Stimulated activated CD8-positive, alpha-beta memory T cell treated with anti-CD3 and anti-CD28 coated beads, Interleukin-15, amount 100 ng/mL, for 24 hours (primary cell): ENCODE data around the gene RAB11FIP4.
"Not testable (repeated sequence)": the region's sequence is repeated elsewhere in the genome, so short reads cannot be mapped to it uniquely, and the experiment has no call there.

Source experiments
- DNase-seq: peaks from one replicate; pipeline ENCODE4 v3.0.0-alpha.2; 2020; ENCODE audit warnings: low read depth

Gene RAB11FIP4

GRCh38 chr17:31391496-31391949 is at the start of gene RAB11FIP4:
TSS of gene RAB11FIP4 (plus strand) at chr17:31391675. CDS start at chr17:31391853, 178 bp downstream.
- DNase-seq, result no peak

DNA sequence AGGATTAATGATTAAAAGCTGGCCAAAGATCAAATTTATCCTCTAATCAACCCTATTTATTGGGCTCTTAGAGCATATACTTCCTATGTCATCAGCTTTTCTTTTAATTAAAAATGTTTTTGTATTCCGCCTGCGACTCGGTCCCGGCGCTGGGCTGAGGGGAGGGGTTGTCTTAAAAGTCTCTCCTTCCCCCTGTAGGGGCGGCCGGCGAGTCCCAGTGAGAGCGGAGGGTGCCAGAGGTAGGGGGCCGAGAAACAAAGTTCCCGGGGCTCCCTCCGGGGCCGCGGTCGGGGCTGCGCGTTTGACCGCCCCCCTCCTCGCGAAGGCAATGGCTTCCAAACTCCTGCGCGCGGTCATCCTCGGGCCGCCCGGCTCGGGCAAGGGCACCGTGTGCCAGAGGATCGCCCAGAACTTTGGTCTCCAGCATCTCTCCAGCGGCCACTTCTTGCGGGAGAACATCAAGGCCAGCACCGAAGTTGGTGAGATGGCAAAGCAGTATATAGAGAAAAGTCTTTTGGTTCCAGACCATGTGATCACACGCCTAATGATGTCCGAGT is 46.2 kb upstream of the RAB11FIP4 start:
- not testable (repeated sequence) for DNase-seq

DNA sequence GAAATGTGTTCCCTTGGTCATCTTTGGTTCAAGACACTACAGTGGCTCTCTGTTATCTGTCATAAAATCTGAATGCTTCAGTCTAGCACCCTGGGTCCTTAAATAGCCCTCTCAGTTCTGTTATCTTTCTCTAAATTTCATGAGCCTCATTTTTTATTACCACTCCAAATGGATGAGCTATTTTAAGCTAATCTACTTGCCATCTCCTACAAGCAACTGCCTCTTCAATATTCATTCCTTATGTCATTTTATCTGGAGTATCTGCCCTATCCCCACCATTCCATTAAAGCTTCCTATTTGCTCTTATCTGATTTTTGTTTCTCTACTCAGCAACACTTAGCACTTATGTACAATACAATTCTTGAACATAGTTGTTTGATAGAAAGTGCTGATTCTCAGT is 42.0 kb upstream of the RAB11FIP4 start:
- no peak for DNase-seq

- DNase-seq, result no peak
These were observed 35.5 kb upstream of the RAB11FIP4 start for GRCh38 chr17:31355935-31356334.

GRCh38 chr17:31357091-31357490 is 34.4 kb upstream of the RAB11FIP4 start:
- no peak for DNase-seq

- DNase-seq, result no peak
These were observed 33.6 kb upstream of the RAB11FIP4 start for GRCh38 chr17:31357839-31358394.

DNA sequence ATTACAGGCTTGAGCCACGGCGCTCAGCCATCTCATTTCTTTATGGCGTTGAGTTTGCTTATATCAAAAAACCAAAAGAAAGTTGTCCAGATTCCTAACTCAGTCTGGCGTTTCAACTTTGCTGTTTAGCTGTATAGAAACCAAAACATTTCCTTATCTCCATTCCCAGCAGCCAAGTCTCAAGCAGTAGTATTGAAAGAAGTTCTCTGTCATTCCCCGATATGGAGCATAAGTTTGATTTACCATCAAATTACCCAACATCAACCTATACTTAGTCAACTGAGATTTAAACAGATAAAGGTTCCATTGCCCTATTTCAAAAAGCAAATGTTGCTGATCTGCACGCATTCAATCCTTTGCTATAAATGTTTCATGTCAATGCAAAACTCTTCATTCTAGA is 27.5 kb upstream of the RAB11FIP4 start:
- DNase-seq, result no peak

DNA sequence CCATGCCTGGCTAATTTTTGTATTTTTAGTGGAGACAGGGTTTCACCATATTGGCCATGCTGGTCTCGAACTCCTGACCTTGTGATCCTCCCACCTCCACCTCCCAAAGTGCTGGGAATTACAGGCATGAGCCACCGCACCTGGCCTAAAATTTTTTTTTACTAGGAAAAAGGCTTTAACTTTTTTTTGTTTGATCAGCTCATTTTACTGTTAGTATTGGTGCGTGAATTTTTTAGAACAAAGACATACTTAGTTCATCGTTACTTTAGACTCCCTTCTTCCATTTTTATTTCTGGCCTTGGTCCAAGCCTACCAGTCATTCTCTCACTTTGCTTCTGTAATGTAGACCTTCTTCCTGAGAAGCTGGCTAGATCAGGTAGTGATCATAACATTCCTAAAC is 25.4 kb upstream of the RAB11FIP4 start:
- no peak for DNase-seq

- DNase-seq, result no peak
These were observed 22.2 kb upstream of the RAB11FIP4 start for GRCh38 chr17:31369266-31369665.

- DNase-seq, result no peak
These were observed 19.9 kb upstream of the RAB11FIP4 start for GRCh38 chr17:31371511-31372097.

DNA sequence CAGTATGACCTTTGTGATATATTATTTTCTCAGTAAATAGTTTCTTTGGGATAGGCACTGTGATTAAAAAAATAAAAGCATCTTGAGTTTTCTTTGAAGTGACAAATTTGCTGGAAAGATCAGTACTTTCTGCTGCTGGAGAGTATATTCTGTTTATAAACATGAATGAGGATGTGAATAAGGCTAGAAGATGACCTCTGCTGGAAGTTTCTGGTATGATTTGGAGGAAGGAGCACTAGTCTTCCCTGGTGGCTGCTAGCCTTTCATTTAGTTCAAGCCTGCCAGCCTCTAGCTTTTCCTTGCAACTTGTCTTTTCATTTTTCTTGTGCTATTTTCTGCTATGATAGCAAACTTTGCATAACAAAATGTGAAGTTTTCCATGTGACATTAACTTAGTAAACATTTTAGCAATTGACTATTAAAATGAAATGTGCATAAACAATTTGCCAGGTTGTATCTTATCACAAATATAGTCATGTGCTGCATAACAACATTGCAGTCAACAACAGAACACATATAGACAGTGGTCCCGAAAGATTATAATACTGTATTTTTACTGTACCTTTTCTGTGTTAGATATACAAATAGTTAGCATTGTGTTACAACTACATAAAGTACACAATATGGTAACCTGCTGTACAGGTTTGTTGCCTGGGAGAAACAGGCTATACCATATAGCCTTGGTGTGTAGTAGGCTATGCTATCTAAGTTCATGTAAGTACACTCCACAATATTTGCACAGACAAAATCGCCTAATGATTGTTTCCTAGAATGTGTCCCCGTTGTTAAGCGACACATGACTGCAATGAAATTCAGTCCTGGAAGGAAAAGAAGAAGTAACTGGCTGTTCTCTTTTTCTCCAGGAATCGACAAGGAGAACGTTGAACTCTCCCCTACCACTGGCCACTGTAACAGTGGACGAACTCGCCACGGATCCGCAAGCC is 18.1 kb upstream of the RAB11FIP4 start:
- DNase-seq, result no peak

DNA sequence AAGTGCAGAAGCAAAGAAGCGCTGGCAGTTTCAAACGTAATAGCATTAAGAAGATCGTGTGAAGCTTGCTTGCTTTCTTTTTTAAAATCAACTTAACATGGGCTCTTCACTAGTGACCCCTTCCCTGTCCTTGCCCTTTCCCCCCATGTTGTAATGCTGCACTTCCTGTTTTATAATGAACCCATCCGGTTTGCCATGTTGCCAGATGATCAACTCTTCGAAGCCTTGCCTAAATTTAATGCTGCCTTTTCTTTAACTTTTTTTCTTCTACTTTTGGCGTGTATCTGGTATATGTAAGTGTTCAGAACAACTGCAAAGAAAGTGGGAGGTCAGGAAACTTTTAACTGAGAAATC is 17.4 kb upstream of the RAB11FIP4 start:
- no peak for DNase-seq

GRCh38 chr17:31374503-31374902 is 17.0 kb upstream of the RAB11FIP4 start:
- no peak for DNase-seq

DNA sequence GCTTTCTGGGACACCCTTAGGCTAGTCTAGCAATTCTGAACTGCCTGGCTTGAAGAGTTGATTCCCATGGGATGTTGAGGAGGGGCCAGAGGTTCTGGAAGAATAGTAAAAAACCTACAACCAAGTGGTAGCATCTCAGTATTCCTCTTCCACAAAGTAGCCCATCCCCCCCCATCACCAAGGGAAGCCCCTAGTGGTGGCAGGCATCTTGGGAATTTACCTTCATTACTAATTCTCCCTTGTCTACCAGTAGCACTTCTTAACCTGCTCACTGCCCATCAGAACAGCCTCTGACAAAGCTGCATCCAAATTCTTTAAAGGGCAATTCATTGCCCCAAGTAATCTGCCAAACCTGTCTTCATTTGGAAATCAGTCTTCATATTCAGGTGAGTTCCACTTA is 12.8 kb upstream of the RAB11FIP4 start:
- no peak for DNase-seq

- no peak for DNase-seq
These were observed 11.8 kb upstream of the RAB11FIP4 start for GRCh38 chr17:31379597-31380205.

DNA sequence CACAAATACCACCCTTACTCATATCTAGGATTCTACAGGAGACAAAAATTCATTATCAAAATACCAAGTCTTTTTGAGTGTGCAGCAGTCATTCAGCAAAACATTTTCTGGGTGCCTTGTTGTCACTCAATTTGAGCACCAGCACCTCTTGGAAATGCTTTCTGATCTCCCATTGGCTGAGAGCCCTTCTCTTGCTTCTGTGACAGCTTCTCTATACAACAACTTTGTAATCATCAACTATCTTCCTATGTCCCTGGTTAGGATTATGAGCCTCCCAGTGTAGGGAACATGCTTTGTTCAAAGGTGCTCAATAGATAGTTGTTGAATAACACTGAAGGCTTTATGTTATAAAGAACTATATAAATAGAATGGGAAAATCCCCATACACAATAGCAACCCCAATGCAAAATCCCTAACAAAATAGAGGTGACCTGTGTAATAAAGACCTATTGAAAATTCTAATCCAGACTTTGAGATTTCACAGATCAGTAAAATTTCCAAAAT is 10.3 kb upstream of the RAB11FIP4 start:
- DNase-seq, result no peak

DNA sequence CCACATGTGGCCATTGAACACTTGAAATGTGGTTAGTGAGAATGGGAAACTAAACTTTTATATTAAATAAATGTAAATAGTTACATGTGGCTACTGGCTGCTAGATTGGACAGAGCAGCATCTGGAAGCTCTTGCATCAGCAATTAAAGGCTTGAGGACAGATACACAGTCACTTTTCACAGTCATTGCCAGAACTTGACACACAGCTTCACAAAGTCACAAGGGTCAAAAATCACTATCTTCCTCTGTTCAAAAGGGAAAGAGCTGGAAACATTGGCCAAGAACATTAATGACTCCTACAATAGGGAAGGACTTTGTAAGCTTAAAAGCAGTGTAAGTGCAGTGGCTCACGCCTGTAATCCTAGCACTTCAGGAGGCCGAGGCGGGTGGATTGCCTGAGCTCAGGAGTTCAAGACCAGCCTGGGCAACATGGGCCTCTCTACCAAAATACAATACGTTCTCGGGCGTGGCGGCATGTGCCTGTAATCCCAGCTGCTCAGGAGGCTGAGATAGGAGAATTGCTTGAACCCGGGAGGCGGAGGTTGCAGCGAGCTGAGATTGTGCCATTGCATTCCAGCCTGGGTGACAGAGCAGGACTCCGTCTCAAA is 8.7 kb upstream of the RAB11FIP4 start:
- not testable (repeated sequence) for DNase-seq

GRCh38 chr17:31383488-31383887 is 8.0 kb upstream of the RAB11FIP4 start:
- not testable (repeated sequence) for DNase-seq

DNA sequence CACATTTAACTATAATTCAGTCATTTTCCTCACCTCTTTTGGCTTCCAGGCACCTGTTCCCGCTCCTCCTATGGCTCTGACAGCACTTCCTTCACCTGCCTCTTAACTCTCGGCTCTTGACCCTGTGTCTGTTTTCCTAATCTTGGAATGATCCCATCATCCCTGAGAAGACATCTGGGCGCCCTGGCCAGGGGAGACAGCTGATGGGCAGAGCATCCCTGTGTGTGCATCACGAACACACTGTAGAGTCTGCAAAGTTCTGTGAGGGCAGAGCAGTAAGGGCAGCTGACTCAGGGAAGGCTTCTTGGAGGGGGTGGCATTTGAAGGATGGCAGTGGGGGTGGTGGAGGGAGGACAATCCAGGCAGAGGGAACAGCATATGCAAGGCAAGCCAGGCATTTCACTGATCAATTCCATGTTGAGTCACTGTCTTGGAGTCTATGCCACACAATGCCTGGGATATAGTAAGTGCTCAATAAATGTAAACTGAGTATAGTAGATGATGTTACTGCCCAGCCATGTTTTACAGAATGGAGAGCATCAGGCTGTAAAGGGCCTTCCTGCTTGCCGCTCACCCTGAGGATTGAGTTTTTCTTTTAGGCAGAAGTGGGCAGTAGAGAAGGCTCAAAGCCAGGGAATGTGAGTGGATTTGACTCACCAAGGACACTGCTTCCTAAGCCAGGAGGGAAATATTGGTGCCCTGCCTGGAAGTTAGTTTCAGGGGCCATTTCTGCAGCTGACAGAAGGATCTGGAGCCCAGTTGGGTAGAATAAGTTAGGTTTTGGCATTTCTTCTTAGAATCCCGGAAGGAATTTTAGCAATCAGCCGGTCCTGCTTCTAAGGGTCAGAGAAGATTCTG is 5.8 kb upstream of the RAB11FIP4 start:
- DNase-seq, result no peak

DNA sequence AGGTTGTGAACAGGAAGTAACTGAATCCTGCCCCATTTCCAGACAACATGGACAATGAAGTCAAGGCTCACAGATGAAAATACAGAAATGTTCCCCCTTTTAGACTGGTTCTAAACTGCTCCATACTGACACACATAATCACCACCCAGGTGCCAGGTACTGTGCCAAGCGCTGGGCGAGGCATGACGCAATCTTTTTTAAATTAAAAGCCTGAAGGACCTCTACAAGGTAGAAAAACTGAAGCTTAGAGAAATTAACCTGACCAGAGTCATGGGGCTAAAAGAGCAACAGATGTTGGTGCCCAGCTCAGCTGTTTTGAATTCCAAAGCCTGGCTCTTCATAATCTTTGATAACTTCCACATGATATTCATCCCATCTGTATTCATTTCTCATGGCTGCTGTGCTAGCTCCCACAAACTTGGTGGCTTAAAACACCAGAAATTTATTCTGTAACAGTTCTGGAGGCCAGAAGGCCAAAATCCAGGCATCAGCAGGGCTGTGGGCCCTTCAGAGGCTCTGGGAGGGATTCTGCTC is 4.9 kb upstream of the RAB11FIP4 start:
- no peak for DNase-seq
